HG03280 (cell line): ENCODE measurements around the gene ZKSCAN8.
A peak's percentile ranks its signal among the peaks of the same experiment; 100 is the strongest.
"Not testable (repeated sequence)": the region's sequence is repeated elsewhere in the genome, so short reads cannot be mapped to it uniquely, and the experiment has no call there.

Experiments used
- ATAC-seq: cut with Tn5 transposase; IDR thresholded peaks from one replicate; pipeline ENCODE4 v1.9.1; 2021; ENCODE audit warnings: mild to moderate bottlenecking, moderate library complexity; ENCODE audit not compliant: unreplicated experiment

The ZKSCAN8 gene

DNA sequence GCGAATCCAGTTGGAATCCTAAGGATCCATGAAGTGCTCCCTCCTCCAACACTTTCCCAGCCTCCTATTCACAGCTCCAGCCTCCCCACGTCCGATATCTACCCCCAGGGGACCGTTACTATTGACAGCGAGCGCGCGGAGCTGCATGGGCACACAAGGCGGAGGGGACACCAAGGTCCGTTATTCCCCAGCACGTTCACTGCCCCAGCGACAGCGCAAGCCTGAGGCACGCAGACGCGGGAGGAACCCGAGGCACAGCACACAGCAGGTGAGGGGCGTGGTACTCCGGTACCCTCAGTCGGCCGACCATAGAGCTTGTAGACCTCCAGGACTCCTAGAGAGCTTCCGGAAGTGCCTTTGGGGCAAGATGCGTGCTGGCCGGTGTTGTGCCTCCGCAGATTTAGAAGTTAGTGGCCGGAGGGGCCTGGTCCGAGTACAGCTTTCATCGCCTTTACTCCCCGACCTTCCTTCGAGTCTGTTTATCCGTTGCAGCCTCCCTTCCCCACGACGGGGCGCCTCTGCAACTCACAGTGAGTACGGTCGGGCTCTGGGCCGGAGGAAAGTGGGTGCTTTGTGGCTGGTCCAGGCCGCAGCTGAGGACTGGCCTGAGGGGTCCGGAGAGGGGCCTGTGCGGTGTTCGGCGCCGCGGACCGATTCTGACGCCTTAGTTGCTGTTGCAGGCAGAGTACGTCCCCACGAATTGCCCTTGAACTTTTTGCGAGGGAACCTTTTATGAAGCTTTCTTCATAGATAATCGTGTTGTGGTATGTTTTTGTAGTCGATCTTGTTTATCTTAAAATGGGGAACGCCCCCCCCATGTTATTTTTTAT is at the start of gene ZKSCAN8:
TSS of gene ZKSCAN8 (plus strand) at position 384 of the 830 bp plus-strand sequence. CDS start 6,525 bp downstream, outside the sequence.
- peak; percentile 80 for ATAC-seq

DNA sequence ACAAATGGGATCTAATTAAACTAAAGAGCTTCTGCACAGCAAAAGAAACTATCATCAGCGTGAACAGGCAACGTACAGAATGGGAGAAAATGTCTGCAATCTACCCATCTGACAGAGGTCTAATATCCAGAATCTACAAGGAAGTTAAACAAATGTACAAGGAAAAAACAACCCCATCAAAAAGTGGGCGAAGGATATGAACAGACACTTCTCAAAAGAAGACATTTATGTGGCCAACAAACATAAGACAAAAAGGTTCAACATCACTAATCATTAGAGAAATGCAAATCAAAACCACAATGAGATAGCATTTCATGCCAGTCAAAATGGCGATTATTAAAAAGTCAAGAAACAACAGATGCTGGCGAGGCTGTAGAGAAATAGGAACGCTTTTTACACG is 39.5 kb upstream of the ZKSCAN8 start:
- not testable (repeated sequence) for ATAC-seq

DNA sequence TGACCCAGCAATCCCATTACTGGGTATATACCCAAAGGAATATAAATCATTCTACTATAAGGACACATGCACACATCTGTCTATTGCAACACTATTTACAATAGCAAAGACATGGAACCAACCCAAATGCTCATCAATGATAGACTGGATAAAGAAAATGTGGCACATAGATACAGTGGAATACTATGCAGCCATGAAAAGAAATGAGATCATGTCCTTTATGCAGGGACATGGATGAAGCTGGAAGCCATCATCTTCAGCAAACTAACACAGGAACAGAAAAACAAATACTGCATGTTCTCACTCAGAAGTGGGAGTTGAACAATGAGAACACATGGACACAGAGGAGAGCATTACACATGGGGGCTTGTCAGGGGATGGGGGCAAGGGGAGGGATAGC is 39.0 kb upstream of the ZKSCAN8 start:
- not testable (repeated sequence) for ATAC-seq

DNA sequence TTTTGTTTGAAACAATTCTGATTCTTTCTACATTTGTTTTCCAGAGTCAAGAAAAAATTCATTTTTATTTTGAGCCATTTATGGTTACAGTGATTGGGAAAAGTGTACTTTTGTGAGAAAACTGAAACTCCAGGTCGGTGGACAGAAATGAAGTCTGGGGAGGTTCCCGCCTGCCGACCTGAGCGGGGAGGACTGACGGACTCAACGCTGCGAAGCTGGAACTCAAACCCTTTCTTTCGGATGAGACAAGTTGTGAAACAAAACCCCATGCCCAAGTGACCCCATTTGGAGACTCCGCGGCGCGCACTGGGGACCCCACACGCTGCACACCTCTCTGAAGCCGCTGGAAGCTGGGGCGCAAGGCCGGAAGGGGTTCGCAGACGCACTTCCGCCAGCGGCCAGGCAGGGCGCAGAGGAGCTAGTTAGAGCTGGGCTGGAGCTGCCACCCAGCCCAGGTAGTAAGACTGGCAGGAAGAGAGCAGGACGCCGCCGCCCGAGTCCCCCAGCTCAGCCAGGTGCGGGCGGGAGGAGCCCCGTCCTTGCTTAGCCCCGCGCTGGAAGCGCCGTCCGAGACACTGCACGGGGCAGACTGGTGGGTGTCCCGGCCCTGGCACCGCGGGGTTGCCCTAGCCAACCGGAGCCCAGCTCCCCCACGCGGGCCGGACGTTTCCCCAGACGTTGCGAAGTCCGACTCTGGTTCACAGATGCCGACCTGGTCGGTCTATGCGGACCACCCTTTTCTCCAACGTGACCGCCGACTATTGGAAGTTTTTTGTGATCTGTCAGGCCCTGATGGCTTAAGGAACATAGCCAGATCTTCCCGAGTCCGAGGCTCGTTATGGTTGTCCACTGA is 37.1 kb upstream of the ZKSCAN8 start:
- ATAC-seq: peak; percentile 99

- no peak for ATAC-seq
Measured at GRCh38 chr6:28105245-28105639, 36.4 kb upstream of the ZKSCAN8 start.

DNA sequence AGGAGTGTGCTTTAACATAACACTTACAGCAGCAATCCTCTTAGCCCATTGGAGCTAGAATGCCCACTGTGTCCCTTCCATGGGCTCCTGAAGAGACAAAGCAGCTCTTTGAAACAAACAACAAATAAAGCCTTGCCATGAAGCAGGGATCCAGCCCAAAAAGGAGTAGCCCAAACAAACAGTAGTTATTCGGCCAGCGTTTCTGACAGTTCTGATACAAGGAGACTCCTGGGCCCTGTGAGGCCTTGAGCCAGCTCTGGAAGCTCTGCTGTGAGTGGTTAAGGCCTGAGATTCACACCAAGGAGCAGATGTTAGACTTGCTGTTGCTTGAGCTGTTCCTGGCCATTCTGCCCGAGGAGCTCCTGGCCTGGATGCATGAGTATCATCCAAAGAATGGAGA is 34.2 kb upstream of the ZKSCAN8 start:
- no peak for ATAC-seq

DNA sequence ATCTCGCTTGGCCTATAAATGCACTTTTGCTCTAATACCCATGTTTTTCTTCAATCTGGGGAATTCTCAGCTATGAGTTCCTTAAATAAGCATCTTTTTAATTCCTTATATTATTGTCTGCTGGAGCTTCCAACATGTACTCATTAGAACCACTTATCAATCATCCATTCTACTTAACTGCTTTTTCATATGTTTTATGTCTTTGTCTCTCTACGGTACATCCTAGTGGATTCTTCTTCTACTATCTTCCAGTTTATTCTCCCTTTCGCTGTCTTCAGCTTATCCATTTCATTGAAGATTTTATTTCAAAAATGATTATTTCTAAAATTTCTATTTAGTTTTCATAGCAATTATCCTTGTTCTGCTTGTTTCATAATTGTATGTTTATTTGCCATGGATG is 29.7 kb upstream of the ZKSCAN8 start:
- ATAC-seq: no peak

DNA sequence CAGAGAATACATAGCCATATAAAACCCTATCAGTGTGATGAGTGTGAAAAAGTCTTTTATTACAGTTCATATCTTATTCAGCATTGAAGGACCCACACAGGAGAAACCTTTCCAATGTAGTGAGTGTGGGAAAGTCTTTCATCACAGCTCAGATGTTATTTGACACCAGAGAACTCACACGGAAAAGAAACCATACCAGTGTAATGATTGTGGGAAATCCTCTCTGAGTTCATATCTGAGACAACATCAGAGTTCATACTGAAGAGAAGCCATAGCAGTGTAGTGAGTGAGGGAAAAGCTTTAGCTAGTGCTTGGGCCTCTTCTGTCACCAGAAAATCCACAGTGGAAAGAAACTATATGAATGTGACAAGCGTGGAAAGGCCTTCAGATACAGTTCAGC is 25.9 kb upstream of the ZKSCAN8 start:
- no peak for ATAC-seq

DNA sequence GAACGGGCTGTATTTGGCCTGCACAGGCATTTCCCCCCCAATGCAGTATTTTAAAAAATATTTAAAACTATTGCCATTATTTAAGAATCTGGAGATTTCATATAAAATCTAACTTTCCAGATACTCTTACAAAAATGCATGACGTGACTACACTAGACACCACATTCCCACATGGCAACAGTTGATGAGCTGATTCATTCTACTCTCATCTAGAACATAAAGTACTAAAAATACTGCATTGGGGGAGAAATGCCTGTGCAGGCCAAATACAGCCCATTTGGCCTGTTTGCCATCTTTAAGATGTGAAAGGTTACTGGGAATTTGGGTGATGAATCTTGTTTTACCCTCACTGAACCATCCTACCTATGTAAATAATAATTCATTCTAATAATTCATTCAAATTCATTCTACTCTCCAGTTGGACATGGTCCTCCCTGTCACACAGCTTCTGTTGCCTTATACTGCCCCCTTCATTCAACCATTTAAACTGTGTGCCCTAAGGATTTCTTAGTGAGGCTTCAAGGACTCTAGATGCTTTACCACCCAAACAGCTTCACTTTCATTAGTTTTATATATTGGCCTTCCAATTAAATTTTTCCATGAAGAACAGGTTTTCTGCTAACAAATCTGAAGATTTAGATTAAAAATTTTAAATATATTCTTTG is 24.2 kb upstream of the ZKSCAN8 start:
- no peak for ATAC-seq

GRCh38 chr6:28118217-28118616 is 23.5 kb upstream of the ZKSCAN8 start:
- ATAC-seq: no peak

DNA sequence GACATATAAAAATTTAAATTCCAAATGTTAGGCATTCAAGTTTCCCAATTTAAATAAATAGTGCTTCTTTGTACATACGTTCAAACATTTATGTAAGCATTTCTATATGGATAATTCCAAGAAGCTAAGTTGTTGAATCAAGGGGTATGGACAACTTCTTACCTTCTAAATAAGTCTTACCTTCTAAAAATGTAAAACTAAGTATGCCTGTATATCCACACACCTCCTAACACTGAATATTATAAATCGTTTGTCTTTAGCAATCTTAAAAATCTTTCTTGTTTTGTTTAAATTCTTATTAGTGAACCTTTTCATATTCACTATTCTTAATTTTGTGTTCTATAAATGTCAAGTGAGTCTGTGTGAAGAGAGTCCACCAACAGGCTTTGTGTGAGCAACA is 19.8 kb upstream of the ZKSCAN8 start:
- ATAC-seq: no peak

DNA sequence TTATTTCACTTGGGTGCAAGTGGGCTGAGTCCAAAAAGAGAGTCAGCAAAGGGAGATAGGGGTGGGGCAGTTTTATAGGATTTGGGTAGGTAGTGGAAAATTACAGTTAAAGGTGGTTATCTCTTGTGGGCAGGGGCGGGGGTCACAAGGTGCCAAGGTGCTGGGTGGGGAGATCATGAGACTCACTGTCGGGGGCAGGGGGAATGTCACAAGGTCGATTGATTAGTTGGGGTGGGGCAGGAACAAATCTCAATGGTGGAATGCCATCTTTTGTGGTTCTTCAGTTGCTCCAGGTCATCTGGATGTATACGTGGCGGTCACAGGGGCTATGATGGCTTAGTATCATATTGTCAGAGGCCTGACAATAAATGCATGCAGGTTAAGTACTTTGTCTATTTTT is 19.4 kb upstream of the ZKSCAN8 start:
- not testable (repeated sequence) for ATAC-seq

DNA sequence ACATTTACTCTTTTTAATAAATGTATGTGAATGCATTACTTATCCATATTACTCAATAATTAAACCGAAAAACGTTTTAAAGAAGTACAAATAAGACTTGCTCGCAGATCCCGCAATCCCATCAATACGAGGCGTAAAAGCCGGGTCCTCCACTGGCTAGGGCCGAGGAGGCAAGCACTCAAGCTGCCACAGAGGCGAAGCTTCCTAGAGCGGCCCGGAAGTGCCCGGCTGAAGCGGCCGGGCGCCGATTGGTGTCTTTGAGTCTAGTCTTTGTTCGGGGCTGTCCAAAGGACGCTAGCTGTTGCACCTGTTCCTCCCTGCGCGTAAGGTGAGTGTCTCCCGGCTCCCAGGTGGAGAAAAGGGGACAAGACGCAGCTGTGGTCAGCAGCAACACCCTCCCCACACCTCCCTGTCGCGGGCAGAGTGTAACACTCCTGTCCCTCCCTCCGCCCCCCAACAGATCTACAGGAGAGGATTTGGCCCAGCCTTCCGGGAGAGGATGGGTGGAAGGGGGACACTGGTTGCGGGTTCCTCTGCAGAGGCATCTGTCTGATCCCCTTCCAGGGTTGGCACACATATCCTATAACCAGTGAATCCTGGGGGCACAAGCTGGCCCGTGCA is 17.2 kb upstream of the ZKSCAN8 start, which contains the start of gene ZSCAN16:
TSS of gene ZSCAN16 (plus strand) at position 260 of the 621 bp plus-strand sequence. CDS start 835 bp downstream, outside the sequence.
- ATAC-seq: peak; percentile 95

DNA sequence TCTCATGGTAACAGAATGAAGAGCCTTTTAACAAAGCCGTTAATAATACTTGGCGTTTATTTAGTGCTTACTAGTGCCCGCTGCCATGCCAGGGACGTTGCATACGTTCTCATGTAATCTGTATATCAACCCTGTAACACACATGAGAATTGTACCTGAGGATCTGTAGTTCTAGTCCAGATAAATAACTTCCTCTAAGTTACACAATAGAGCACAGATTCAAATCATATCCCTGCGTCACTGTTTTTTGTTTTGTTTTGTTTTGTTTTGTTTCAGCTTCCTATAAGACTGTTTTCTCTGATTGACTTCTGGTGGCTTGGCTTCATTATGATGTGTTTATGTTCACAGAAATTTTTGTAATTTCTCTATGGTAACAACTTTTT is 16.7 kb upstream of the ZKSCAN8 start:
- ATAC-seq: no peak

- ATAC-seq: no peak
Measured at GRCh38 chr6:28125401-28125800, 16.3 kb upstream of the ZKSCAN8 start.

DNA sequence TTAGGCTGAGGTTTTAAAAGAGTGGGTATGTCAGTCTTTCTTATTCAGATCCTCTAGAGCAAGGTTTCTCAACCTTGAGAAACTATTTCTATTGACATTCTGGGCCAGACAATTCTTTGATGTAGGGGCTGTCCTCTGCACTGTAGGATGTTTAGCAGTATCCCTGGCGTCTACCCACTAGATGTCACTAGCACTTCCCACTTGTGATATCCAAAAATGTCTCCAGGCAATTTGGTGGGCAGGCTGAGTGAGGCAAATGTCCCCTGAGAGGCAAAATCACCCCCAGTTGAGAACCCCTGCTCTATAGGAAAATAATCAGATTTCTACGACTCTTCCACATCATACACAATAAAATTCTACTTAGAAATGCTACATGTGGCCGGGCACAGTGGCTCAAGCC is 7.7 kb upstream of the ZKSCAN8 start:
- ATAC-seq: no peak

GRCh38 chr6:28134716-28135115 is 7.0 kb upstream of the ZKSCAN8 start:
- ATAC-seq: no peak

GRCh38 chr6:28135393-28135792 is 6.3 kb upstream of the ZKSCAN8 start:
- ATAC-seq: no peak

GRCh38 chr6:28136585-28137504 is 4.8 kb upstream of the ZKSCAN8 start:
- ATAC-seq: peak; percentile 53

DNA sequence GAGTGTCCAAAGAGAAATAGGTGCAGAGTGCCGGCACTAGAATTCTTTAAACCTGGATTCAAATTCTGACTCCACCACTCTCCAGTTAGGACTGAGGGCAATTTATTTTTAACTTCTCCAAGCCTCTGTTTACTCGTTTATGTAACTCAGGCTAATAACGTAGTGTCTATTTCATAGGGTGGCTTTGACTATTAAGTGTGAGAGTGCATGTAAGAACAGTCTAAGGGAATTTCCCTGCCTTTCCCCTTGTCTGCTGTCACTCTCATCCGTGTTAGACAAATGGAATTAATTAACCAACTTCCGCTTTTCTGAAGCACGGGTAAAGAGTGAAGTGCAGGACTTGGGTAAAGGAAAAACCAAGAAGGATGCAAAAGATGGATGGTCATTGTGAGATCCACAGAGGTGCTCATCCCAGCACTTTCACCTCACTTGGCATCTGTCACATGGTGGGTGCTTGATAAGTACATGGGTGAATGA is 4.1 kb upstream of the ZKSCAN8 start:
- ATAC-seq: peak; percentile 24
